Measurements from ENCODE around the gene RALY.

RALY gene

GRCh38 chr20:34037121-34037520, 43.4 kb downstream of the RALY start:
- no peak for TF ChIP-seq CTCF (IDR thresholded peaks at IDR 0.05)

GRCh38 chr20:34037767-34038166, 44.1 kb downstream of the RALY start:
- TF ChIP-seq CTCF (IDR thresholded peaks at IDR 0.05): no peak

- TF ChIP-seq CTCF (IDR thresholded peaks at IDR 0.05): no peak
These were observed 46.7 kb downstream of the RALY start for GRCh38 chr20:34040300-34040995.

- TF ChIP-seq CTCF (IDR thresholded peaks at IDR 0.05): no peak
These were observed 47.5 kb downstream of the RALY start for GRCh38 chr20:34041226-34041625.

GRCh38 chr20:34042262-34042661, 48.6 kb downstream of the RALY start:
- no peak for TF ChIP-seq CTCF (IDR thresholded peaks at IDR 0.05)

GRCh38 chr20:34043025-34043424, 49.3 kb downstream of the RALY start:
- no peak for TF ChIP-seq CTCF (IDR thresholded peaks at IDR 0.05)

- no peak for TF ChIP-seq CTCF (IDR thresholded peaks at IDR 0.05)
These were observed 51.6 kb downstream of the RALY start for GRCh38 chr20:34045294-34045693.
